WTC11 (cell line): Measurements from ENCODE around the gene RBMS2. TPM values are rescaled to one million over a fixed set of nuclear protein-coding genes. Genes with fewer than 3 reads are reported as not detected.

Experiments used
- ATAC-seq: fragments of 200-7000 bp; cut with Tn5 transposase; 2 replicates; pipeline ENCODE4 v1.10.0; 2021; ENCODE audit warnings: mild to moderate bottlenecking, moderate library complexity
- CTCF ChIA-PET: fragments of 300-600 bp; sonication (Branson Sonifier 250); formaldehyde crosslinking; loops from one replicate; lab custom pipeline; 2021; ENCODE audit warnings: antibody characterized with exemption; lab: Charles Lee
- POLR2A ChIA-PET: fragments of 350-600 bp; sonication (Branson Sonifier 250); formaldehyde crosslinking; loops from one replicate; lab custom pipeline; 2021; ENCODE audit warnings: antibody characterized with exemption; lab: Charles Lee
- DNase-seq: peaks from one replicate; pipeline ENCODE4 v3.0.0; 2021; ENCODE audit warnings: low spot score
- H3K27ac Mint-ChIP-seq: 2 replicates; pipeline ENCODE4 v1.8.0; 2021; ENCODE audit warnings: mixed read lengths
- H3K27me3 Mint-ChIP-seq: 2 replicates; pipeline ENCODE4 v1.8.0; 2021; ENCODE audit warnings: low read depth, mild to moderate bottlenecking, moderate library complexity, mixed read lengths
- H3K36me3 Mint-ChIP-seq: 2 replicates; pipeline ENCODE4 v1.8.0; 2021; ENCODE audit warnings: mixed read lengths
- H3K4me1 Mint-ChIP-seq: 2 replicates; pipeline ENCODE4 v1.8.0; 2022; ENCODE audit warnings: mixed read lengths
- H3K4me3 Mint-ChIP-seq: 2 replicates; pipeline ENCODE4 v1.8.0; 2021; ENCODE audit warnings: mild to moderate bottlenecking, moderate library complexity, mixed read lengths
- H3K9me3 Mint-ChIP-seq: 2 replicates; pipeline ENCODE4 v1.8.0; 2021; ENCODE audit warnings: mixed read lengths
- CBFB ChIP-seq: sonication (generic); formaldehyde crosslinking; IDR thresholded peaks from 2 replicates; pipeline ENCODE4 v1.8.1; 2022; ENCODE audit warnings: mild to moderate bottlenecking, low read depth, missing genetic modification reagents
- HMGA2 ChIP-seq: fragments of 250-450 bp; sonication (Bioruptor Pico); IDR thresholded peaks from 2 replicates; pipeline ENCODE4 v1.4.0; 2021; ENCODE audit warnings: mild to moderate bottlenecking, moderate library complexity
- OVOL2 ChIP-seq: fragments of 250-450 bp; sonication (Bioruptor Pico); IDR thresholded peaks from 2 replicates; pipeline ENCODE4 v1.9.0; 2021; ENCODE audit warnings: mild to moderate bottlenecking, borderline replicate concordance
- RELA ChIP-seq: sonication (generic); formaldehyde crosslinking; IDR thresholded peaks from 2 replicates; pipeline ENCODE4 v1.8.1; 2022; ENCODE audit warnings: missing genetic modification reagents, mild to moderate bottlenecking, borderline replicate concordance
- RORB ChIP-seq: fragments of 250-450 bp; sonication (Bioruptor Pico); IDR thresholded peaks from 2 replicates; pipeline ENCODE4 v1.9.0; 2021; ENCODE audit warnings: mild to moderate bottlenecking
- SMAD3 ChIP-seq: sonication (generic); formaldehyde crosslinking; IDR thresholded peaks from 2 replicates; pipeline ENCODE4 v1.8.0; 2022; ENCODE audit warnings: missing genetic modification reagents, mild to moderate bottlenecking, borderline replicate concordance
- SMAD4 ChIP-seq: sonication (generic); formaldehyde crosslinking; IDR thresholded peaks from 2 replicates; pipeline ENCODE4 v1.8.0; 2022; ENCODE audit warnings: mild to moderate bottlenecking, missing genetic modification reagents
- SOX15 ChIP-seq: fragments of 250-450 bp; sonication (Bioruptor Pico); IDR thresholded peaks from 2 replicates; pipeline ENCODE4 v1.9.0; 2021; ENCODE audit warnings: mild to moderate bottlenecking
- TCF7 ChIP-seq: sonication (generic); formaldehyde crosslinking; IDR thresholded peaks from 2 replicates; pipeline ENCODE4 v1.8.0; 2022; ENCODE audit warnings: mild to moderate bottlenecking, low read depth, missing genetic modification reagents, moderate library complexity
- ZBTB21 ChIP-seq: sonication (generic); formaldehyde crosslinking; IDR thresholded peaks from 2 replicates; pipeline ENCODE4 v1.8.1; 2023; ENCODE audit warnings: mild to moderate bottlenecking, missing genetic modification reagents, borderline replicate concordance
- ZNF317 ChIP-seq: sonication (generic); formaldehyde crosslinking; IDR thresholded peaks from 2 replicates; pipeline ENCODE4 v1.8.1; 2023; ENCODE audit warnings: low read depth, mild to moderate bottlenecking, moderate library complexity, missing genetic modification reagents, borderline replicate concordance
- total RNA-seq: library from RNA; stranded (reverse); gene quantifications from 3 replicates; pipeline ENCODE4 v1.2.3, GENCODE V29; 2021
- TF ChIP-seq, protein P1 (sequence below): sonication (generic); formaldehyde crosslinking; IDR thresholded peaks from 2 replicates; pipeline ENCODE4 v1.8.1; 2023; ENCODE audit warnings: mild to moderate bottlenecking, missing genetic modification reagents, borderline replicate concordance
- TF ChIP-seq, protein P2 (sequence below): fragments of 250-450 bp; sonication (Bioruptor Pico); IDR thresholded peaks from 2 replicates; pipeline ENCODE4 v1.9.0; 2021; ENCODE audit warnings: mild to moderate bottlenecking
- TF ChIP-seq, protein P3 (sequence below): fragments of 250-450 bp; sonication (Bioruptor Pico); IDR thresholded peaks from 2 replicates; pipeline ENCODE4 v2.1.2; 2022; ENCODE audit warnings: mild to moderate bottlenecking, moderate library complexity
- TF ChIP-seq, protein P4 (sequence below): fragments of 250-450 bp; sonication (Bioruptor Pico); IDR thresholded peaks from 2 replicates; pipeline ENCODE4 v1.9.0; 2021; ENCODE audit warnings: mild to moderate bottlenecking
- TF ChIP-seq, protein P5 (sequence below): fragments of 200-600 bp; IDR thresholded peaks from 2 replicates; pipeline ENCODE4 v1.8.0; 2022; ENCODE audit warnings: antibody characterized with exemption
- TF ChIP-seq, protein P6 (sequence below): sonication (generic); formaldehyde crosslinking; IDR thresholded peaks from 2 replicates; pipeline ENCODE4 v1.8.1; 2023; ENCODE audit warnings: mild to moderate bottlenecking, moderate library complexity, missing genetic modification reagents

RBMS2 gene
- total RNA-seq, 1 experiment from 2014 or later: 16.7 TPM

DNA sequence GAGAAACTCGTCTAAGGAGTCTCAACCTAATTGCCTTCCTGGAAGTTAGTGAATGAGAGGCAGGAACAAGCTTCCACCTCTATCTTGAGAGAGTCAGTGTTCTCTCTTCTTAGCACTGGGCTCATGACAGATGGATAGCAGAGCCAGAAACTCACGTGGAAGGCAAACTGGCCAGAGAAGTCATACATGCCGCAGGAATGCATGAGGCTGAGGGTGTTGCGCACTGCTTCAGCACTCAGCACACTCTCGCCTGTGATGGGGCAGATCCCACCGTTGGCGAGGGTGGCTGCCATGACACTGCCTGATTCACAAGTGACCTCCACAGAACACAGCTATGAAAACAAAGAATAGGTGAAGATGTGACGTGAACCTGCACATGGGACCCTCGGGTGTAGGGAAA is 47.2 kb upstream of the RBMS2 start (continued):
- TF ChIP-seq, protein P1, sequence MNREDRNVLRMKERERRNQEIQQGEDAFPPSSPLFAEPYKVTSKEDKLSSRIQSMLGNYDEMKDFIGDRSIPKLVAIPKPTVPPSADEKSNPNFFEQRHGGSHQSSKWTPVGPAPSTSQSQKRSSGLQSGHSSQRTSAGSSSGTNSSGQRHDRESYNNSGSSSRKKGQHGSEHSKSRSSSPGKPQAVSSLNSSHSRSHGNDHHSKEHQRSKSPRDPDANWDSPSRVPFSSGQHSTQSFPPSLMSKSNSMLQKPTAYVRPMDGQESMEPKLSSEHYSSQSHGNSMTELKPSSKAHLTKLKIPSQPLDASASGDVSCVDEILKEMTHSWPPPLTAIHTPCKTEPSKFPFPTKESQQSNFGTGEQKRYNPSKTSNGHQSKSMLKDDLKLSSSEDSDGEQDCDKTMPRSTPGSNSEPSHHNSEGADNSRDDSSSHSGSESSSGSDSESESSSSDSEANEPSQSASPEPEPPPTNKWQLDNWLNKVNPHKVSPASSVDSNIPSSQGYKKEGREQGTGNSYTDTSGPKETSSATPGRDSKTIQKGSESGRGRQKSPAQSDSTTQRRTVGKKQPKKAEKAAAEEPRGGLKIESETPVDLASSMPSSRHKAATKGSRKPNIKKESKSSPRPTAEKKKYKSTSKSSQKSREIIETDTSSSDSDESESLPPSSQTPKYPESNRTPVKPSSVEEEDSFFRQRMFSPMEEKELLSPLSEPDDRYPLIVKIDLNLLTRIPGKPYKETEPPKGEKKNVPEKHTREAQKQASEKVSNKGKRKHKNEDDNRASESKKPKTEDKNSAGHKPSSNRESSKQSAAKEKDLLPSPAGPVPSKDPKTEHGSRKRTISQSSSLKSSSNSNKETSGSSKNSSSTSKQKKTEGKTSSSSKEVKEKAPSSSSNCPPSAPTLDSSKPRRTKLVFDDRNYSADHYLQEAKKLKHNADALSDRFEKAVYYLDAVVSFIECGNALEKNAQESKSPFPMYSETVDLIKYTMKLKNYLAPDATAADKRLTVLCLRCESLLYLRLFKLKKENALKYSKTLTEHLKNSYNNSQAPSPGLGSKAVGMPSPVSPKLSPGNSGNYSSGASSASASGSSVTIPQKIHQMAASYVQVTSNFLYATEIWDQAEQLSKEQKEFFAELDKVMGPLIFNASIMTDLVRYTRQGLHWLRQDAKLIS (CRISPR knock-in tag): no peak

DNA sequence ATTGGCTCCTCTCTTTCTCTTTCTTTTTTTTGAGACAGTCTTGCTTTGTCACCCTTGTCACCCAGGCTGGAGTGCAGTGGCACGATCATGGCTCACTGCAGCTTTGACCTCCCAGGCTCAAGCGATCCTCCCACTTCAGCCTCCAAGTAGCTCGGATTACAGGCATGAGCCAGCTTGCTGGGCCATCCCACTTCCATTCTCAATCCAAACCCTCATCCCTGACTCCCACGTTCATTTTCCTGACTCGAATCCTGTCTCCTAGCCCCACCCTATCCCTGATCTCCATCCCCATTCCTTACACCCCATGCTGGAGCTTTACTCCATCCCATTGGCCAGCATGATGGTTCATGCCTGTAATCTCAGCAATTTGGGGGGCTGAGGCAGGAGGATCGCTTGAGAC is 45.5 kb upstream of the RBMS2 start:
- Mint-ChIP-seq H3K4me3 (no peak overlapping the region), H3K9me3 (no peaks in the 10 kb centered on the region), H3K36me3 (peaks cover 13% of the 10 kb centered on the region), H3K27me3 (no peaks in the 10 kb centered on the region), H3K4me1 (no peaks in the 10 kb centered on the region), H3K27ac (no peak overlapping the region)
- CTCF ChIA-PET: interaction anchor here (0.7 to 1.2 kb wide), 3 partner anchors 13 to 160 kb away, joined by 3 to 4 read pairs (median 4); no protein-coding TSS in a partner anchor
- no peak for ATAC-seq
- DNase-seq: no peak
- TF ChIP-seq, protein P2, sequence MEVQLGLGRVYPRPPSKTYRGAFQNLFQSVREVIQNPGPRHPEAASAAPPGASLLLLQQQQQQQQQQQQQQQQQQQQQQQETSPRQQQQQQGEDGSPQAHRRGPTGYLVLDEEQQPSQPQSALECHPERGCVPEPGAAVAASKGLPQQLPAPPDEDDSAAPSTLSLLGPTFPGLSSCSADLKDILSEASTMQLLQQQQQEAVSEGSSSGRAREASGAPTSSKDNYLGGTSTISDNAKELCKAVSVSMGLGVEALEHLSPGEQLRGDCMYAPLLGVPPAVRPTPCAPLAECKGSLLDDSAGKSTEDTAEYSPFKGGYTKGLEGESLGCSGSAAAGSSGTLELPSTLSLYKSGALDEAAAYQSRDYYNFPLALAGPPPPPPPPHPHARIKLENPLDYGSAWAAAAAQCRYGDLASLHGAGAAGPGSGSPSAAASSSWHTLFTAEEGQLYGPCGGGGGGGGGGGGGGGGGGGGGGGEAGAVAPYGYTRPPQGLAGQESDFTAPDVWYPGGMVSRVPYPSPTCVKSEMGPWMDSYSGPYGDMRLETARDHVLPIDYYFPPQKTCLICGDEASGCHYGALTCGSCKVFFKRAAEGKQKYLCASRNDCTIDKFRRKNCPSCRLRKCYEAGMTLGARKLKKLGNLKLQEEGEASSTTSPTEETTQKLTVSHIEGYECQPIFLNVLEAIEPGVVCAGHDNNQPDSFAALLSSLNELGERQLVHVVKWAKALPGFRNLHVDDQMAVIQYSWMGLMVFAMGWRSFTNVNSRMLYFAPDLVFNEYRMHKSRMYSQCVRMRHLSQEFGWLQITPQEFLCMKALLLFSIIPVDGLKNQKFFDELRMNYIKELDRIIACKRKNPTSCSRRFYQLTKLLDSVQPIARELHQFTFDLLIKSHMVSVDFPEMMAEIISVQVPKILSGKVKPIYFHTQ: no peak
- no peak for TF ChIP-seq HMGA2
- TF ChIP-seq CBFB (CRISPR knock-in tag): no peak
- TF ChIP-seq, protein P3, sequence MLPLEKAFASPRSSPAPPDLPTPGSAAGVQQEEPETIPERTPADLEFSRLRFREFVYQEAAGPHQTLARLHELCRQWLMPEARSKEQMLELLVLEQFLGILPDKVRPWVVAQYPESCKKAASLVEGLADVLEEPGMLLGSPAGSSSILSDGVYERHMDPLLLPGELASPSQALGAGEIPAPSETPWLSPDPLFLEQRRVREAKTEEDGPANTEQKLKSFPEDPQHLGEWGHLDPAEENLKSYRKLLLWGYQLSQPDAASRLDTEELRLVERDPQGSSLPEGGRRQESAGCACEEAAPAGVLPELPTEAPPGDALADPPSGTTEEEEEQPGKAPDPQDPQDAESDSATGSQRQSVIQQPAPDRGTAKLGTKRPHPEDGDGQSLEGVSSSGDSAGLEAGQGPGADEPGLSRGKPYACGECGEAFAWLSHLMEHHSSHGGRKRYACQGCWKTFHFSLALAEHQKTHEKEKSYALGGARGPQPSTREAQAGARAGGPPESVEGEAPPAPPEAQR: no peak
- no peak for TF ChIP-seq ZBTB21 (CRISPR knock-in tag)
- no peak for TF ChIP-seq RORB (CRISPR knock-in tag)
- TF ChIP-seq, protein P4, sequence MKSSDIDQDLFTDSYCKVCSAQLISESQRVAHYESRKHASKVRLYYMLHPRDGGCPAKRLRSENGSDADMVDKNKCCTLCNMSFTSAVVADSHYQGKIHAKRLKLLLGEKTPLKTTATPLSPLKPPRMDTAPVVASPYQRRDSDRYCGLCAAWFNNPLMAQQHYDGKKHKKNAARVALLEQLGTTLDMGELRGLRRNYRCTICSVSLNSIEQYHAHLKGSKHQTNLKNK (CRISPR knock-in tag): no peak
- TF ChIP-seq SMAD4 (CRISPR knock-in tag): no peak
- TF ChIP-seq RELA (CRISPR knock-in tag): no peak
- TF ChIP-seq TCF7 (CRISPR knock-in tag): no peak
- TF ChIP-seq ZNF317: no peak
- no peak for TF ChIP-seq SMAD3 (CRISPR knock-in tag)
- TF ChIP-seq, protein P5, sequence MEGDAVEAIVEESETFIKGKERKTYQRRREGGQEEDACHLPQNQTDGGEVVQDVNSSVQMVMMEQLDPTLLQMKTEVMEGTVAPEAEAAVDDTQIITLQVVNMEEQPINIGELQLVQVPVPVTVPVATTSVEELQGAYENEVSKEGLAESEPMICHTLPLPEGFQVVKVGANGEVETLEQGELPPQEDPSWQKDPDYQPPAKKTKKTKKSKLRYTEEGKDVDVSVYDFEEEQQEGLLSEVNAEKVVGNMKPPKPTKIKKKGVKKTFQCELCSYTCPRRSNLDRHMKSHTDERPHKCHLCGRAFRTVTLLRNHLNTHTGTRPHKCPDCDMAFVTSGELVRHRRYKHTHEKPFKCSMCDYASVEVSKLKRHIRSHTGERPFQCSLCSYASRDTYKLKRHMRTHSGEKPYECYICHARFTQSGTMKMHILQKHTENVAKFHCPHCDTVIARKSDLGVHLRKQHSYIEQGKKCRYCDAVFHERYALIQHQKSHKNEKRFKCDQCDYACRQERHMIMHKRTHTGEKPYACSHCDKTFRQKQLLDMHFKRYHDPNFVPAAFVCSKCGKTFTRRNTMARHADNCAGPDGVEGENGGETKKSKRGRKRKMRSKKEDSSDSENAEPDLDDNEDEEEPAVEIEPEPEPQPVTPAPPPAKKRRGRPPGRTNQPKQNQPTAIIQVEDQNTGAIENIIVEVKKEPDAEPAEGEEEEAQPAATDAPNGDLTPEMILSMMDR: no peak
- no peak for TF ChIP-seq OVOL2 (CRISPR knock-in tag)
- no peak for TF ChIP-seq SOX15 (CRISPR knock-in tag)
- TF ChIP-seq, protein P6, sequence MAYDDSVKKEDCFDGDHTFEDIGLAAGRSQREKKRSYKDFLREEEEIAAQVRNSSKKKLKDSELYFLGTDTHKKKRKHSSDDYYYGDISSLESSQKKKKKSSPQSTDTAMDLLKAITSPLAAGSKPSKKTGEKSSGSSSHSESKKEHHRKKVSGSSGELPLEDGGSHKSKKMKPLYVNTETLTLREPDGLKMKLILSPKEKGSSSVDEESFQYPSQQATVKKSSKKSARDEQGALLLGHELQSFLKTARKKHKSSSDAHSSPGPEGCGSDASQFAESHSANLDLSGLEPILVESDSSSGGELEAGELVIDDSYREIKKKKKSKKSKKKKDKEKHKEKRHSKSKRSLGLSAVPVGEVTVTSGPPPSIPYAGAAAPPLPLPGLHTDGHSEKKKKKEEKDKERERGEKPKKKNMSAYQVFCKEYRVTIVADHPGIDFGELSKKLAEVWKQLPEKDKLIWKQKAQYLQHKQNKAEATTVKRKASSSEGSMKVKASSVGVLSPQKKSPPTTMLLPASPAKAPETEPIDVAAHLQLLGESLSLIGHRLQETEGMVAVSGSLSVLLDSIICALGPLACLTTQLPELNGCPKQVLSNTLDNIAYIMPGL (CRISPR knock-in tag): no peak
- POLR2A ChIA-PET: interaction anchor here (0.6 to 0.7 kb wide), 2 partner anchors 224 to 965 kb away, joined by 4 to 5 read pairs; no protein-coding TSS in a partner anchor
